ENCODE measurements around the gene MECP2.

MECP2 gene

GRCh38 chrX:154059231-154059630, 38.3 kb downstream of the MECP2 start:
- no peak for DNase-seq

DNA sequence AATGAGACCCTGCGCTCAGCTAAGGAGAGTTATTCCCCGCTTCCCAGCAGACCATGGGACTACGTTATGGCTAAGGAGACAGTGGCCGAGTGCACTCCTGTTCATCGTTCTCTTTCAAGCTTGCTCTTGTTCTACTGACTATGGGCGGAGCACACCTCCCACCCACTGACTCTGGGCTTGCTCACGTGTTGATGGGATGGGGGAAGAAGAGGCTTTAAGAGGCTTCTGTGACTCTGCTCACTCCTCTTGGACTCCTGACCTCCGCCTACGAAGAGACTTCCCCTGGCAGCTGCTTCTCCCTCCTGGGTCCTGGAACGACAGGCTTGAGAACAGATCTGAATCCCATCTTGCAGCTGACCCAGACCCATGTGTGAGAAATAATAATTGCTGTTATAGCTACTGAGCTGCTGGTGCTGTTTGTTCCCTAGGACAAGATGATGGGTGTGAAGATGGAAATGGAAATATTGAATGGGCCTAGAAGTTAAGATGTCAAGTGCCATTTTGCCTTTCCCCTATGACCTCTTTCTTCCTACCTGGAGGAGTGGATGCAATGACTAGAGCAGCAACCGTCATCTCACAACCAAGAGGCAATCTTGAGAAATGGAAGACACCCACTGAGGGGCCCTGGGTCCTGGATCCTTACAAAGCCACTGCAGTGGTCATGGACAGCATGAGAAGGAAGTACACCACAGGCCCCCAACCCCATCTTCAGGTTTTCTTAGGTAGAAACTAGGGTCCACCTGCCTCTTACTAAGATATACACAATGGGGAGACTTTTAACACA, 39.1 kb downstream of the MECP2 start:
- no peak for DNase-seq

- no peak for DNase-seq
These were observed 39.7 kb downstream of the MECP2 start for GRCh38 chrX:154057791-154058190.

DNA sequence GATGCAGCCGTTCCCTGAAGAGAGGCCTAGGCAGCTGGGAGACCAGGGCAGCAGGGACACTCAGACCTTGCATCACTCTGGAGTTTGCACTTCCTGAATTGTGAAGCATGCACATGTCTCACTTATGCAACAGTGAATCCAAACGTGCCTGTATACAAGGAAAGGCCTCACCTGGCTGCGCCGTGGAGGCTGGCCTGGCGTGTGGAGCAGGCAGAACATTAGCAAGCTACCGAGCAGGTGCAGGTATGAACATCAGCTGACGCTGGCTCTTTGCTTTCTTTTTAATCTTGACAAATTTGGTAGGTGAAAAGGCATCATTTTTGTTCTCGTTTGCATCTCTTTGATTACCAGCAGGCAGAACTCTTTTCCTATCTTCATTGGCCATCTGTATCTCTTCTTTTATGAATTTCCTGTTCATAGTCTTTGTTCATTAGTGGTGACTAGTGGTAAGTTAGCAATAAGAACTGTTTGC, 40.7 kb downstream of the MECP2 start:
- peak; percentile 12 for DNase-seq

DNA sequence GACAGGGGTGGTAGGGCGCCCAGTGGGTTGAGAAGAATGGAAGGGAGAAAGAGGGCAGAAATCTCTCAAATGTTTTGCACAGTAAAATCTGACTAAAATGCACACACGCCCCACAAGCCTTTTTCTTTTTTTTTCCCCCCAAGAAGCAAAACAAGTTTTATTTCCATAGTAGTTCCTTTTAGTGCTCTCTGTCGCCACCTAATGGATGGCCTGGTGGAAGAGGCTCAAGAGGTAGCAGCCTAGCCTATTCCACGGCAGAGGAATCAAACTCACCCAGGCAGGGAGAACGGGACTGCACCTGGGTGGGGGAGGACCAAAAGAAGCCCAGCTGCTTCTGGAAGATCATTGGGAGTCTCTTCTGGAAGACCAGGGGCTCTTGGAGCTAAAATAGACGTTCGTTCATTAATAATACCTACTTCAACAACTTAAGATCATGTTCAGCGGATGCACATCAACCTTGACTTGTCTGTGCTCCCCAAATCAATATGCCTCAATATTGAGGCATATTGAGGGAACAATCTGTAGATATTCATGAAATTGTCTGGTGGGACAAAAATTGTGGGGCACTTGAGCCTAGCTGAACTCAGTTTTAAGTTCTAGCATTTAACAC, 46.2 kb downstream of the MECP2 start:
- DNase-seq, result peak; percentile 67

DNA sequence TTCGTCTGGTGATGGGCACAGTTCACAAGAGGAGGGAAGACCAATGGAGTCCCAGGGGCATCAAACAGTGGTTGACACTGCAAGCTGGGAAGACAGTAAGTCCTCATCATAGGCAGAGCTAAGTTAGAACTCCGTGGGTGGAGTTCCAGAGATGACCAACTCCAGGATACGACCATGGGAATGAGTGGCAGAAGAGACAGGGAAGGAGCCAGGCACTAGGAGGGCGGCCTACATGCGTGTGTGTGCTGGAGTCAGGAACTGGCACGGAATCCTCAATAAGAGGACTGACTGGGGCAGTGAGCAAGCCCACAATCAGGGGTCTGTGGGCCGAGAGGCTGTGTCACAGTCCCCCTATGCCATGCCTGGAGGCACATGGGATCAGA, 47.4 kb downstream of the MECP2 start:
- no peak for DNase-seq

GRCh38 chrX:154049209-154050112, 48.1 kb downstream of the MECP2 start:
- DNase-seq, result no peak

DNA sequence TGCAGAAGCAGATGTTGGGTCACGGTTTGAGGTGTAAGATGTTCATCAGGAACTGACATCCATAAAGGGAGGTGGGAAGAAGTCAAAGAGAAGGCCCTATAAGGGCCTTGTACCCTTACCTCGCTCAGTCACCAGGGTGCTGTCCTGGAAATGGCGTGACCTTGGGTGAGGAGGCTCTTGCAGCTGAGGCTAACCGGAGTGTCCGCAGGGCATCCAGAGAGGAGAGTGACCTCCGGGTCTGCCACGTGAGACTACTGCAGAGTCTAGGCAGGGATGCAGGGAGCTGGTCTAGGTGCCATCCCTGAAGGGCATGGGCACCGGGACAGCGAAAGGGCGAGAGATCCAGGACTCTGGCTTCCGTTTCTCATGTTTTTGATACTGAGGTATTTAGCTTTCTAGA, 49.1 kb downstream of the MECP2 start:
- no peak for DNase-seq

- no peak for DNase-seq
These were observed 50.4 kb downstream of the MECP2 start for GRCh38 chrX:154046940-154047610.

GRCh38 chrX:154046031-154046781, 51.3 kb downstream of the MECP2 start:
- DNase-seq, result no peak

DNA sequence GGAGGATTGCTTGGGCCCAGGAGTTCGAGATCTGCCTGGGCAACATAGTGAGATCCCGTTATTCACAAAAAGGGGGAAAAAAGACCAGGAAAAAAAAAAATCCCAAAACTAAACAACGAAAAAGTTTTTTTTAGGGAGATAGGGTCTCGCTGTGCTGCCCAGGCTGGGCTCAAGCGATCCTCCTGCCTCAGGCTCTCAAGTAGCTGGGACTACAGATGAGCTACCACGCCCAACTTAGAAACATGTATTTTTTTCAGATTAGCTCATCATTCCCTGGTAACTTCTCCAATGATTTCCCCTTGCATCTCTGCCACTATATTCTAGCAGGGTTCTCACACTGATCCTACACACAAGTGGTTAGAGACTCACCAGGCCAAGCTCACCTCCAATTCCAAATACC, 53.4 kb downstream of the MECP2 start:
- no peak for DNase-seq

- DNase-seq, result no peak
These were observed 54.3 kb downstream of the MECP2 start for GRCh38 chrX:154043003-154043763.

GRCh38 chrX:154040863-154041262, 56.7 kb downstream of the MECP2 start:
- DNase-seq, result no peak

- no peak for DNase-seq
These were observed 57.2 kb downstream of the MECP2 start for GRCh38 chrX:154040307-154040756.

DNA sequence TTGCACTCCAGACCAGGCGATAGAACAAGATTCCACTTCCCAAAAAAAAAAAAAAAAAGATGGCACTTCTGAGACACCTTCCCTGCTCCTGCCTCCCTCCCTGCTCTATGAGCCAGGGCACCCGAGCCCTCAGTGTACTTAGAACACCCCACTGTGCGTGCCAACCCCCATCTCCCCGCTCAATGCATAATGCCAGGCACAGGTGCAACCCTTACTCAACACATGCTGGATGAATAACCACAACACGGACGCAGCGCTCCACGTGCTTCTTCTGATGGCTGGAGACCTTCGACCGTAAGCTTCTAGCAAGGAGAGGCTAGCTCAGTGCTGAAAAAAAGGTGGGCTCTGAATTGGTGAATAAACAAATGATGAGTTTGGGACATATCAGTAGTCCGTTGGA, 57.9 kb downstream of the MECP2 start:
- no peak for DNase-seq

DNA sequence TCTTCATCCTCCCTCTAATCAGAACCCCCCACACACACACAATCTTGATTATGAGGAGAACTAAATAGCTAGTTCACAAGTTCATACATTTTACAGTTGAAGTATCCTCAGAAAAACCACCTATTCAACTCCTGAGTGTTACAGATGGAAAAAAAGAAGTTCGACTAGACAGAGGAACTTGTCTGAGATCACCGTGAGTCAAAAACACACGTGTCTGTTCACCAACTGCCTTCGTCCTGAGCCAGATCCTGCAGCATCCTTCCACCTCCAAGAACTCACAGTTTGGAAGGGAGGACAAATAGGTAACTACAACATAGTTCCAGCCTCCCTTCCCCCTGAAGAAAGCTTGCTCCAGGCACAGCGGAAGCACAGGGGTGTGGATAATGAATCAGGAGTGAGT, 58.9 kb downstream of the MECP2 start:
- DNase-seq, result no peak

DNA sequence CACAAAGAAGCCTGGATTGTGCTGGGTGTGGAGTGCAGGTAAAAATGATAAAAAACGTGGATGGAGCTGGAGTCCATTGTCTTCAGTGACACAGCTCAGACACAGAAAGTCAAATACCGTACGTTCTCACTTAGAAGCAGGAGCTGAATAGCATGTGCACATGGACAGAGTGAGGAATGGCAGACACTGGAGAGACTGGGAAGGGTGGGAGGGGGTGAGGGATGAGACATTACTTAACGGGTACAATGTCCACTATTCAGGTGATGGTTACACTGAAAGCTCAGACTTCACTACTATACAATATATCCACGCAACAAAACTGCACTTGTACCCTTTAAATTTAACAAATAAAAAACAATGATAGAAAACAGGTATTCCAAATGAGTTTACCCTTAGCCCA, 59.8 kb downstream of the MECP2 start:
- DNase-seq, result no peak

DNA sequence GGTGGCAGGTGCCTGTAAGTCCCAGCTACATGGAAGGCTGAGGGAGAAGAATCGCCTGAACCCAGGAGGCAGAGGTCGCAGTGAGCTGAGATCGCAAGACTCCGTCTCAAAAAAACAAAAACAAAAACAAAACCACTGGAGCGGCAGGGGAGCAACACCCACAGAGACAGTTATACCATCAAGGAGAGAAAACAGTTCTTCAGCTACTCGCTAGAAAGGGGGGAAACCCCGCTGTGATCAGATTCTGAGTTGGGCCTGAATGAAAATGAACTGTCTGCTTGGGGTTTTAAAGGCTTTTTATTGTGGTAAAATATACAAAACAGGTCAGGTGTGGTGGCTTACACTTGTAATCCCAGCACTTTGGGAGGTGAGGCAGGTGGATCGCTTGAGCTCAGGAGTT, 61.0 kb downstream of the MECP2 start:
- DNase-seq, result peak; percentile 41

DNA sequence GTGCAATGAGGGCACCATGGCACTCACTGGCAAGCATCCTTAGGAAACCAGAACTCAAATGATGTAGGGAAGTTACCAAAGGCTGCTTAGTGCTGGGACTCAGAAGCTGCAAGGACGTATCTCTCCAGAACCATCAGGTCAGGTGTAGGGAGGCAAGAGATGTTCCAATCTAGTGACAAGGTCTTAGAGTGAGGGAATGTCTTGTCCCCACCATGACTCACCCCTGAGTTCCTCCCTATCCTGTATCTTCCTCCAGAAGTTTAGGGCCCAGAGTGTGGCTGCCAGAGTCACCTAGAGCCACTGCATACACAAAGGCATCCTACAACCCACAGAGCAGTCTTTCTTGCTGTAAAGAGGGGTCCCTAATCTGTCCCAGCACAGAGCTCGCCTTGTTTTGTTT, 63.7 kb downstream of the MECP2 start:
- no peak for DNase-seq

GRCh38 chrX:154032653-154033052, 64.9 kb downstream of the MECP2 start:
- DNase-seq, result no peak

DNA sequence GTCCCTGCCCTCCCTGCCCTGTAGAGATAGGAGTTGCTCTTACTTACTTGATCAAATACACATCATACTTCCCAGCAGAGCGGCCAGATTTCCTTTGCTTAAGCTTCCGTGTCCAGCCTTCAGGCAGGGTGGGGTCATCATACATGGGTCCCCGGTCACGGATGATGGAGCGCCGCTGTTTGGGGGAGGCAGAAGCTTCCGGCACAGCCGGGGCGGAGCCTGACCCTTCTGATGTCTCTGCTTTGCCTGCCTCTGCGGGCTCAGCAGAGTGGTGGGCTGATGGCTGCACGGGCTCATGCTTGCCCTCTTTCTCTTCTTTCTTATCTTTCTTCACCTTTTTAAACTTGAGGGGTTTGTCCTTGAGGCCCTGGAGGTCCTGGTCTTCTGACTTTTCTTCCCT, 65.4 kb downstream of the MECP2 start:
- no peak for DNase-seq
